Epidermal melanocyte (primary cell): ENCODE measurements around the gene CPSF4L.

Experiments
- DNase-seq: peaks from one replicate; pipeline ENCODE4 v3.0.0; 2011; ENCODE audit warnings: low spot score; ENCODE audit not compliant: insufficient read length

The CPSF4L gene

DNA sequence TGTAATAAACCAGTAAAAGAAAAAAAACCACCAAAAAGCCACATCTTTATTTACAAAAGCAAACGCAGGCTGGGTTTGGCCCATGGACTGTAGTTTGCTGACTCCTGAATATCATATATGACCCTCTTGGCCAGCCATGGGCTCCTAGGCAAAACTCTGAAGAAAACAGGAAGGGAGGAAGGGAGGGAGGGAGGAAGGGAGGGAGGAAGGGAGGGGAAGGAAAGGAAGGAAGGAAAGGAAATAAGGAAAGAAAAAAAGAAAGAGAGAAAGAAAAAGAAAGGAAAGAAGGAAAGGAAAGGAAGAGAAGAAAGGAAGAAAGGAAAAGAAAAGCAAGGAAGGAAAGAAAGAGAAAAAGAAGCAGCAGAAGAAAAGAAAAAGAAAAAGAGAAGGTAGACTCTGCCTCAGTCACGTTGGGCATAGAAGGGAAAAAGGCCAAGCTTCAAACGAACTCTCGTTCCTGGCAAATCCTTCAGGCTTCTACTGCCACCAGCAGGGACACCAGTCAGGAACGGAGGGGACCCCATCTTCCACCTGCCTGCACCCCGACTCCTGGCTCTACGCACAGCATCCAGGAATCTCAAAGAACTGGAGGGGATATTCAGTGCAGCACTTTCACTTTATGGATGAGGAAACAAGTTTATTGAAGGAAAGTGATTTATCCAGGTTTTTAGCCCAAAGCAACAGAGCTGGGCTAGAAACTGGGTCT lies 28.0 kb upstream of the CPSF4L start:
- no peak for DNase-seq

DNA sequence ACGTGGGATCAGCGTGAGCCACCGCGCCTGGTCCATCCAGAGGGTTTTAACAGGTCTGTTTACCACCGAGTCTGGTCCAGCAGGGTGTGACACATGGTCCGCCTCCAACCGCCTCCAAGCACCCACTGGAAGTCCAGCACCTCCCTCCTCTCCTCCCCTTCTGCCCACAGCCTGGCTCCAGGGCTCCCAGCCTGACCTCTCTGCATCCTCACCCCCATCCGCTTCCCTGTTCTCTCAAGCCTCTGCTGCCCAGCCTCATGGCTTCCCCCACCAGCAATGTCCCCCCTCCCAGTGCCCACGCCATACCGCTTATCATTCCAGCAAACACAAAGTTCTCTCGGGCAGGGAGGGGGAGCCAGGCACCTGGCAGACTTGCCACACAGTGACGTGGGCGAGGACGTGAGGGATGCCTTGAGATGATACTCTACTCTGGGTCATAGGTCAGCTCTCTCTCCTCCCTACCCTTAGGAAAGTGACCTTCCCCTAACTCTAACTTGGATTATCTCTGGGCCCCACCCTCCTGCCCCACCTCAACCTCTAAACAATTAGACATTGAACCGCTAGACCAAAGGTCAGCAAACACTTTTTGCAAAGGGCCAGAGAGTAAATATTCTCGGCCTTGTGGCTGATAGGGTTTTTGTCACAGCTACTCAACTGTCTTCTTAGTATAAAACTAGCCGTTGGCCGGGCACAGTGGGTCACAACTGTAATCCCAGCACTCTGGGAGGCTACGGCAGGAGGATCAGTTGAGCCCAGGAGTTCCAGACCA lies 27.0 kb upstream of the CPSF4L start:
- no peak for DNase-seq

- no peak for DNase-seq
These were observed 25.2 kb upstream of the CPSF4L start for GRCh38 chr17:73286863-73287296.

DNA sequence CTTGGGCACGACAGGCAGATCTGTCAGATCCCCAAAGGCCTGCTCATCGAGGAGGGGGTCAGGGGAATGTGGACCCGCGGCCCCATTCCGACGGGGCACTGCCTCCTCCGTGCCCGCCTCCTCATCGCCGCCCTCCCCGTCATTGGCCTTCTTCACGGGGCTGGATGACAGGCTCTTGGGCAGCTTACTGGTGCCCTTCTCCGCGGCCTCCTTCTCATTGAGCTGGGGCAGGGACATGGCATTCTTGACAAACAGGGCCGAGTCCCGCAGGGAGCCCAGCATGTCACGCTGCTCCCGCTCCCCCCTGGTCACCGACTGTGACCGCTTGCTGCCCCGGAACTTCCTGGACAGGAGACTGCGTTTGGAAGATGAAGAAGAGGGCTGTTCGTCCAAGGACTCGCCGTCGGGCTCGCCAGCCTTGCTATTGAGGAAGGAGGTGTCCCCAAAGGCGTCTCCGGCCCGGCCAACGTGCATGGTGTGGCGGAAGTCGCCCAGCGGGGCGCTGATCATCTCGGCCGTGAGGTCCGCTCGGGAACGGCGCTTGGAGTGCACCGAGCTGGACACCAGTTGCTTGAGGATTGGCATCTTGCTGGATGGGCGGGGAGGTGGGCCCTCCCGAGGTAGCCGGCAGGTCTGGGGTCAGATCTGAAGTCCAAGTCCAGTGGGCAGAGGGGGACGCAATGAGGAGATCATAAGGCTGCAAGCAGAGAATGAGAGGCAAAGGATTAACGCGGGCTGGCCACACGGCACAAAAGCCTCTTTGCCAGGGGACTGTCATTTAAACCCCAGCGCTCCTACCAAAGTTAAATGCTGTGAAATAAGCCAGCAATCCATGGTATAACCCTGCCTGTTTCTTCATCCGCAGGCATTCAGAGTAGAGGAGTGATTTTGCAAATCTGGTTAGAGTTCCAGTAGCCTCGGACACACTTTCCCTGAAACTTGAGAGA lies 24.5 kb upstream of the CPSF4L start:
- no peak for DNase-seq

DNA sequence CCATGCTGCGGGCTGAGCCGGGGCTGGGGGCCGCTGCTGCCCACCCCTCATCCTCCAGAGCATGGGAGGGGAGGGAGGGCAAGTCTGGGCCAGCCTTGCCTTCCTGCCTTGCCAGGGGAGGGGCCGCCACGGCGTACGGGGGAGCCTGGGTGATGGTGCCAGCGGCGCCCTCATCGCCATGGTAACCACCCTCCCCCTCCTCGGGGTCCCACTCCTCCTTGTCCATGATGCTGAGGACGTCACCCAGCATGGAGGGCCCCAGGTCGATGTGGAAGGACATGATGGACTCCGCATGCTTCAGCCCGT lies 23.9 kb upstream of the CPSF4L start:
- DNase-seq, result no peak

GRCh38 chr17:73284906-73285602 lies 23.4 kb upstream of the CPSF4L start:
- DNase-seq, result no peak

DNA sequence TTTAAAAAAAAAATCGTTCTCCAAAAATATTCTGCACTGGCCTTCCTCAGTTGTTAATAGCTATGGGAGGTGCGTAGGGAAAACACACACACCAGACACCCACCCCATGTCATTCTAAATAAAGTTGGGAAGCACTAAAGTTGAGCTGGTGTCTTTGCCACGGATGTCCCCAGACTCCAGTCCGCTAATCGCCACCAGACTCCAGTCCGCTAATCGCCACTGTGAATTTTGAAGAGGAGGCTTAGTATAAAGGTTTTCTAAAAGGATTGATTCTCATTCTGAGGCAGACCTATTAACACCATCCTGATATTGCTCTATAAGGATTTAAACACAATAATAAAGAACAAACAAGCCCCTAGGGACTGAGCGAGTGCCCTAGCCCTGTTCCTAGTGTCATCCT lies 22.7 kb upstream of the CPSF4L start:
- DNase-seq, result no peak

GRCh38 chr17:73283841-73284282 lies 22.2 kb upstream of the CPSF4L start:
- no peak for DNase-seq

- no peak for DNase-seq
These were observed 21.6 kb upstream of the CPSF4L start for GRCh38 chr17:73283250-73283649.

DNA sequence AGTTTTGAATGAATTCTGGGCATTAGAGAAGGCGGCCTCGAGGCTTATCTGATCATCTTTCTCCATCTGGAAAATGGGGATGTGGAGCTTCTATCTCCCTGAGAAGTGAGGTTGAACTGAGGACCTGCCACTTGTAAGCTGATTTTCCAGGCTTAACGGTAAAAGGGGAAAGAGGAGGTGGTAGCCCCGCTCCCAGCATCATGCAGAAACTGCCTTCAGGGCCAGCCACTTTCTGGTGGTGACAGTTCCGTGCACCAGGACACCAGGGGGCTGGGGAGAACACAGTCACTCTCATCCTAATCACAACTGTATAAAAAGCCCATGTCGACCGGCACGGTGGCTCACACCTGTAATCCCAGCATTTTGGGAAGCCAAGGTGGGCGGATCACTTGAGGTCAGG lies 20.9 kb upstream of the CPSF4L start:
- no peak for DNase-seq

DNA sequence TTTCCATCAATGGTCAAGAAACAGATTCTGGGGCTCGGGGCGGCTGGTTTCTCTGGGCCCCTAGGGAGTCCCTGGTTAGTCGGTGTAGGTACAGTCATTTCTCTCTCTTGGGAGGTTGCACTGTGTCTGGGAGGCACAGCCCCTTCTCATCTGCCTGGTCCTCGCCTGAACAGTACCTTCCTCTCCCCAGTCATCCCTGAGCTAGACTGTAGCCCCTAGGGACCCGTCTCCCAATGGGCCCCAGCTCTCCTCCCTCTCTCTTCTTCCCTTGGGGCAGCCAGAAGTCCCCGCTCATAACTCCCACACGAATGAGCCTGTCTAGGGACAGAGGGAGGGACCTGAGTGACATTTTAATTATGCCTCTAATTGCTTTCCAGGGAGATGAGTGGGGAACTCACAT lies 20.2 kb upstream of the CPSF4L start:
- DNase-seq, result no peak

GRCh38 chr17:73280191-73280590 lies 18.5 kb upstream of the CPSF4L start:
- DNase-seq, result no peak

DNA sequence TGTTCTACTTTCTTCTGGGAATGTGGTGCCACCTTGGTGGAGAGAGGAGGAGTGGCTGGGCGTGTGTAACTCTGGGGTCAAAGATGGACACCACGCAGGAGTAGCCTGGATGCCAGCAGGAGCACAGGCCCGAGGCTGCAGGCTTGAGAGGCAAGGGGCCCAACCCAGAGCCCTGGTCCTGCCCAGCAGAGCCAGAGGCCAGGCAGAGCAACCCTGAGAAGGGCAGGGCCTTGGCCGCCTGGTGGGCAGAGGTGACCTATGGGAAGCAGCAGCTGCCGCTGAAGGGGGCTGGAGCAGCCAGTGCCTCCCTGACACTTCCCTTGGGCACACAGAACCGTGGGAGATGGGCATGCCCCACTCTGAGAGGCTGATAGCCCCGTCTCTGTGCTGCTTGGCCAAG lies 18.0 kb upstream of the CPSF4L start:
- DNase-seq, result no peak

DNA sequence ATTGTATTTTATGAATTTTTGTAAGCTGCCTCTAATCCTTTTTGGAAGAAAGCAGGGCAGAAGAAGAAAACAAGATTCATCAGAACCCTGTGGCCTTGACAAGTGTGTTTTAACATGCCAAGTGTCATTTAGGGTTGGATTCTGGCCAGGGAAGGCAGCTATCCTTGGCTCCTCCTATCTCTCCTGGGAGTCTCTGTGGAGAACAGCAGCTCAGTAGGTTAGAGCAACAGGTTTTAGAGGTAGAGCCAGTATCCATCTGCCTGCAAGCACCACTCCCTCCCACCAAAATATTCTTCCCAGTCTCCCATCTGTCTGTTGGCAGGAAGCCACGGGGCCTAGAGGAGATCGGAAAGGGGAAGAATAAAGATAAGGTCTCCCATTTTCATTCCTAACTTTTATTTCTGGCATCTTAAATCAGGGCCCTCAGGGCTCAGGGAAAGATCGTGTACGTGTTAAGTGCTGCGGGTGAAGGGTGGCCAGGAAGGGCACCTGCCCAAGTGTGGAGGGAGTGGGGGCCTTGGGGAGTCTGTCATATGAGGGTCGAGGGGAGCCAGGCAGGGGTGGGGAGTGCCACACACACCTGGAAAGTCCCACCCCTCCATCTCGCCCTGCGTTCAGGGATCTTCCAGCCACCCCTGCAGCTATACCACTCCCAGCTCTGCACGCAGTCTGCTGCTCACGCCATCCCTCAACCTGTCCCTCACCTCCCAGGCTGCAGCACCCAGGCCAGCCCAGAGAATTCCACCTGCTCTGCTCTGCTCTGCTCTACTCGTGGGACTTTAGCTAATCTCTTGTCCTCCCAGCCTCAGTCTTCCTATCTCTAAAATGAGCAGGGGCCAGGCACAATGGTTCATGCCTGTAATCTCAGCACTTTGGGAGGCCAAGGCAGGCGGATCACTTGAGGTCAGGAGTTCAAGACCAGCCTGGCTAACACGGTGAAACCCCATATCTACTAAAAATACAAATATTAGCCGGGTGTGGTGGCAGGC lies 17.1 kb upstream of the CPSF4L start:
- DNase-seq, result no peak

- DNase-seq, result no peak
These were observed 16.4 kb upstream of the CPSF4L start for GRCh38 chr17:73278049-73278464.

DNA sequence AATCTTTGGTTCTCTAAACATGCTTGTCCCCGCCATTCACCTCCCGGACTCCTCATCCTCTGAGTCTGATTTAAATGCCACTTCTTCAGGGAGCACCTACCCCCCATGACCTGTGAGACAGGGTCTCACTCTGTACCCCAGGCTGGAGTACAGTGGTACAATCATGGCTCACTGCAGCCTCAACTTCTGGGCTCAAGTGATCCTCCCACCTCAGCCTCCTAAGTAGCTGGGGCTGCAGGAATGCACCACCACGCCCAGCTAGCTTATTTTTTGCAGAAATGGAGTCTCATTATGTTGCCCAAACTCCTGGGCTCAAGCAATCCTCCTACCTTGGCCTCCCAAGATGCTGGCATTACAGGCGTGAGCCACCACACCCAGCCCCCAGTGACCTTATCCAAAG lies 12.8 kb upstream of the CPSF4L start:
- no peak for DNase-seq

- DNase-seq, result peak; percentile 90
These were observed 11.2 kb upstream of the CPSF4L start for GRCh38 chr17:73272906-73273218.

- DNase-seq, result no peak
These were observed 9.4 kb upstream of the CPSF4L start for GRCh38 chr17:73271072-73271471.

- DNase-seq, result no peak
These were observed 8.1 kb upstream of the CPSF4L start for GRCh38 chr17:73269791-73270190.

DNA sequence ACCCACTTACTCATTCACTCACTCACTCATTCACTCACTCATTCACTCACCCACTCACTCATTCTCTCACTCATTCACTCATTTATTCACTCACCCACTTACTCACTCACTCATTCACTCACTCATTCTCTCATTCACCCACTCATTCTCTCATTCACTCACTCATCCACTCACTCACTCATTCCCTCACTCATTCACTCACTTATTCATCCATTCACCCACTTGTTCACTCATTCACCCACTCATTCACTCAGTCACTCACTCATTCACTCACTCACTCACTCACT lies 7.6 kb upstream of the CPSF4L start:
- DNase-seq, result no peak
